PC-3 (cell line): Measurements from ENCODE around the gene DPEP2NB.

Experiments
- CTCF ChIP-seq: fragments of 300-600 bp; sonication (generic); conservative IDR thresholded peaks from 2 replicates; pipeline ENCODE4 v1.5.1; 2017; ENCODE audit warnings: antibody characterized with exemption, low read depth, mild to moderate bottlenecking, low read length
- EZH2 ChIP-seq: fragments of 300-600 bp; sonication (generic); IDR thresholded peaks from one replicate; pipeline ENCODE4 v1.6.1; 2017; ENCODE audit warnings: antibody characterized with exemption, mild to moderate bottlenecking, low read length; ENCODE audit not compliant: unreplicated experiment

DNA sequence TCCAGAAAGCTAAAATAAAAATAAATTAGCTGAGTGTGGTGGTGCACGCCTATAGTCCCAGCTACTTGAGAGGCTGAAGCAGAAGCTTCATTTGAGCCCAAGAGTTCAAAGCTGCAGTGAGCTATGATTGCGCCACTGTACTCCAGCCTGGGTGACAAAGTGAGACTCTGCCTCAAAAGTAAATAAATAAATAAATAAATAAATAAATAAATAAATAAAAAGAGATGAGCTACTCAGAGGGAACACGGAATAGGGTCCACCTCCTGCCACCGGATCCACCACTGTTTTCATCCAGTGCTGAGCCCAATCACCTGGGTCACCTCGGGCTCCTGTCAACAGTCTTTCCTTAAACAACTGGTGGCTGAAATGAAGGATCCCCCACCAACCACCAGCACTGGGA is 28.8 kb downstream of the DPEP2NB start:
- TF ChIP-seq CTCF (no peak), EZH2 (no peak)
